Left forelimb (tissue), 1 donor: Measurements from ENCODE around the gene RBM45.
"Not testable (repeated sequence)": the region's sequence is repeated elsewhere in the genome, so short reads cannot be mapped to it uniquely, and the experiment has no call there.

ENCODE experiments used
- DNase-seq: peaks from one replicate; pipeline ENCODE4 v3.0.0-alpha.2; 2018; ENCODE audit warnings: low spot score

RBM45 gene, protein sequence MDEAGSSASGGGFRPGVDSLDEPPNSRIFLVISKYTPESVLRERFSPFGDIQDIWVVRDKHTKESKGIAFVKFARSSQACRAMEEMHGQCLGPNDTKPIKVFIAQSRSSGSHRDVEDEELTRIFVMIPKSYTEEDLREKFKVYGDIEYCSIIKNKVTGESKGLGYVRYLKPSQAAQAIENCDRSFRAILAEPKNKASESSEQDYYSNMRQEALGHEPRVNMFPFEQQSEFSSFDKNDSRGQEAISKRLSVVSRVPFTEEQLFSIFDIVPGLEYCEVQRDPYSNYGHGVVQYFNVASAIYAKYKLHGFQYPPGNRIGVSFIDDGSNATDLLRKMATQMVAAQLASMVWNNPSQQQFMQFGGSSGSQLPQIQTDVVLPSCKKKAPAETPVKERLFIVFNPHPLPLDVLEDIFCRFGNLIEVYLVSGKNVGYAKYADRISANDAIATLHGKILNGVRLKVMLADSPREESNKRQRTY

DNA sequence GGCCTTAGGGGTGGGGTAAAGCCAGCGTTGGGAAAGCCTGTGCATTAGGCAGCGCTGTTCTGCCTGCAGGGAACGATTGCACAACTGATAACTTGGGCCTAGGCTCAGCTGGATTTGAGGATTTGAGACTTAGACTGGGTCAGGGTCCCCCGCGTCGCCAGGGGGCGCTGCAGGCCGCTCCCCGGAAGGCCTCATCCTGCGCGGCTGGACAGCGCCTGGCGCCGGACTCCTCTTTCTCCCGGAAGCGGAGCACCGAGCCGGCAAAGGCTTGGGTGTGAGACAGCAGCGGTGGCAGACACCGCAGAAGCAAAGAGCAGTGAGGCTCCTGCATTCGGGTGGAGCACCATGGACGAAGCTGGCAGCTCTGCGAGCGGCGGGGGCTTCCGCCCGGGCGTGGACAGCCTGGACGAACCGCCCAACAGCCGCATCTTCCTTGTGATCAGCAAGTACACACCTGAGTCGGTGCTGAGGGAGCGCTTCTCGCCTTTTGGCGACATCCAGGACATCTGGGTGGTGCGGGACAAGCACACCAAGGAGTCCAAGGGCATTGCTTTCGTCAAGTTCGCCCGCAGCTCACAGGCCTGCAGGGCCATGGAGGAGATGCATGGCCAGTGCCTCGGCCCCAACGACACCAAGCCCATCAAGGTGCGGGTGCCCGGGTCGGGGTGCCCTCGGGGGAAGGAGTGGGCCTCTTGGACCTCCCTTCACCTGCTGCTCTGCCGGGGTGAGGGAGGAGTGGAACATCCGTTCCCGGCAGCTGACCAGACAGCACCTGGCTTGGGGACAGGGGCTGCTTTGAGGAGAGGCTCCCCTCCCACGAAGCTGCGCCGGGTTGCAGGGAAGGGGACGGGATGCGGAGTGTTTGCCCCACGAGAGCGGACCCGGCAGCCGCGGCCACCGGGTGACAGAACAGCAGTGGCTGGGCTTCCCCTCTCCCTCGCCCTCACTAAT is at the start of gene RBM45:
RBM45 (plus strand) TSS at position 236 of the 951 bp plus-strand sequence; CDS start at position 346, 110 bp downstream.
- peak; percentile 92 for DNase-seq

- DNase-seq = no peak
These were observed 45.9 kb upstream of the RBM45 start for GRCh38 chr2:178066324-178066723.

GRCh38 chr2:178066890-178067669 is 45.2 kb upstream of the RBM45 start:
- no peak for DNase-seq

DNA sequence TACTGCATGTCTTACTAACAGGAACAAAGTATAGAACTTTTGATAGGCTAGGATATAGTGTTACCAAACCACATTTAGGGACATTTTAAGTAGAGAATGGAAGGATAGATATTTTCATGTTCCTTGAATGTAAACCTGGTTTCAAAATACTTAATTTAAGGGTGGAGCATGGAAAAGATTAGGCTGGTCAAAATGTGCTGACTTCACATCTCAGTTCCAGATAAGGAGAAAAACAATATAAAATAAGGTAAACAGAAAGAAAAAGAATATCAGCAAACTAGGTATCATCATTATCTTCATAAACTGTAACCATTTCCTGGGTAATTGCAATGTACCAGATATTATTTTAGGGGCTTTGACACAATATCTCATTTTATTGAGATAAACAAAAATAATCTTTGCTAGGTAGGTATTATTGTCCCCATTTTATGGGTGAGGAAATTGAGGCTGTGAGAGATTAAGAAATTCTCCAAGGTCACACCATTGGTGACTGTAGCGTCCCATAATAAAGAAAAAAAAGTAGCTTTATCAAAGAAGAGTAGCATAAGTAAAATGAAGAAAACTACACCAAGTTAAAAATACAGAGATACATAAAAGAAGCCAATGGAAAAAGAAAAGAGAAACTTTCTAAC is 43.3 kb upstream of the RBM45 start:
- DNase-seq = no peak

DNA sequence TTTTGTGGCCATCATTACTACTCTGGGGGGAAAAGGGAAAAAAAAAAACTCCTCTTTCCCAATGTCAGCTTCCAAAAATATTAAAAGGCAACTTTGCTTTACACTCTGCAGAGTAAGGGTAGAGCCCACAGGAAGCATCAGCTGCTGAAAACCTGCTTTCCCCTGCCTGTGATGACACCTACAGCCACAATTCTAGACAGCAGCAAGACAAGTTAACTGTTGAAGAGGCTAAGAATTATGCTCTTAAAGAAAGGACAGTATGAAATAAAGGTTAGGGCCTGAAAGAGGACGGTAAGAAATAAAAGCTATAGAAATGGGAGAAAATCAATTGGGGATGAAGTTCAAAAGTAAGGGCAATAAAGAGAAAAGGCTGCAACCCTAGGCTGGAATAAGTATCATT is 42.7 kb upstream of the RBM45 start:
- DNase-seq = no peak

DNA sequence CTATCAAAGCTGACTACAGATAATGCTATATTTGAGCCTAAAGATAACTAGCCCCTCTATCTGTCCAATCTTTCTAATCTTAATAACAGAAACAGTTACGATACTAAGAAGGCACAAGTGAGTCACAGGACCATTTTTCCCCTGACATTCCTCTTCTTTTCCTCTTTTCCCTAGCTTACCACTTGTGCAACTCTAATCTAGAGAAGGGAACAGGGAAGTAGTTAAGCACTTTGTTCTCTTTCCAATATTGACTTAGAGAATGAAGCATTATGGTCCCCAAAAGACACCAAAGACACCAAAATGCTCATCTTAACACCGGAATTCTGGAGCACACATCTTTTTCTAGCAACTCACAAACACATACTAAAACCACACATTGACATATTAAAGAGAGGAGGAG is 41.4 kb upstream of the RBM45 start:
- no peak for DNase-seq

GRCh38 chr2:178072000-178072382 is 40.2 kb upstream of the RBM45 start:
- no peak for DNase-seq

GRCh38 chr2:178072383-178073301 is 39.6 kb upstream of the RBM45 start, which contains the start of gene PDE11A:
Gene PDE11A (minus strand): TSS chr2:178072777. CDS start chr2:178072437, 340 bp downstream.
- DNase-seq = peak; percentile 71

GRCh38 chr2:178074123-178075005 is 37.9 kb upstream of the RBM45 start:
- no peak for DNase-seq

GRCh38 chr2:178075006-178075326 is 37.3 kb upstream of the RBM45 start:
- DNase-seq = no peak

DNA sequence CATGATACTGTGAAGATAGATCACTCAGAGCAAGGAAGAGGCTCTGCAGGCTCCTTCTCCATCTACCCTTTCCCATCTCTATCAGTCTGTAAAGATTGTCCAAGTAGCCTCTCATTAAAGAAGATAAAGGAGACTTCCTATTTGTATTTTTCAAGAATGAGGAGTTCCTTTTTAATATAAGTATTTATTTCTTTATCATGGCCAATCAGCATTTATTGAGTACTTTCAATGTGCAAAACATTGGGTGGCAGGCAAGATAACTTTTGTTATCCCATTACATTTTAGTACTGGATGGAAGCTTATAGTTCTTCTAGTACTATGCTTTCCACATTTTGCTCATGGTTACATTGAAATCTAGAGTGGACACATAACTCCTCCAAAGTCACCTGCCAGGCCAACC is 36.1 kb upstream of the RBM45 start:
- DNase-seq = no peak

DNA sequence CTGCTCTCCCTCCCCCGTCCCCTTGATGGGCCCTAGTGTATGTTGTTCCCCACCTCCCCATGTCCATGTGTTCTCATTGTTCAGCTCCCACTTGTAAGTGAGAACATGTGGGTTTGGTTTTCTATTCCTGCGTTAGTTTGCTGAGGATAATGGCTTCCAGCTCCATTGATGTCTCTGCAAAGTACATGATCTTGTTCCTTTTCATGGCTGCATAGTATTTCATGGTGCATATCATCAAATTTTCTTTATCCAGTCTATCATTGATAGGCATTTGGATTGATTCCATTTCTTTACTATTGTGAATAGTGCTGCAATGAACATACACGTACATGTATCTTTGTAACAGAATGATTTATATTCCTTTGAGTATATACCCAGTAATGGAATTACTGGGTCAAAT is 33.0 kb upstream of the RBM45 start:
- not testable (repeated sequence) for DNase-seq

DNA sequence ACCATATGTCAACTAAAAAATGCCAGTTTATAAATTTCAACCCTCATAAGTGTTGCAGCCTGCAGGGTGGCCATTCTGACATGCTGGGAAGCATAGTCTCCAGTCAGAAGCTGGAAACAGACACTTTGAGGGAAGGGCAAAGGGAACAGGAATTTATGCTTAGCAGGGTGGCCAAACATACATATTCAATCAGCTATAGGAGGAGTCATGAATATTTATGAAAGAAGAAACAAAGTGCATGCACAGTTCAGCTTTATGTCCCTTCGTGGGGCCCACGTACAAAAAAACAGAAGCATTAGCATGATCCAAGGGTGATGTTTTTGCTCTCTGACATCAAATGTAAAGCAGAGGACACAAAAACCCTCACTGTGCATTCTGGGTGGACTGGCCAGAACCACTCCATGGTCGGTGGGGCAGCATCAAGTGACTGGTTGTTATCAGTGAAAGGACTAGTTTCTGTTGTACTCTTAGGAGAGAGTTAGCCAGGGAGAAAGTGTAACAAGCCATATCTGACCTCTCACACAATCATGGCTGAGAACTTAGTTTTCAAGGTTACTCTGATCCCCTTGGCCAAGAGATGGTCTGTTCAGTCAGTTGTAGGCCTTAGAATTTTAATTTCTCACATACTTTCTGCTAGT is 29.7 kb upstream of the RBM45 start:
- no peak for DNase-seq

DNA sequence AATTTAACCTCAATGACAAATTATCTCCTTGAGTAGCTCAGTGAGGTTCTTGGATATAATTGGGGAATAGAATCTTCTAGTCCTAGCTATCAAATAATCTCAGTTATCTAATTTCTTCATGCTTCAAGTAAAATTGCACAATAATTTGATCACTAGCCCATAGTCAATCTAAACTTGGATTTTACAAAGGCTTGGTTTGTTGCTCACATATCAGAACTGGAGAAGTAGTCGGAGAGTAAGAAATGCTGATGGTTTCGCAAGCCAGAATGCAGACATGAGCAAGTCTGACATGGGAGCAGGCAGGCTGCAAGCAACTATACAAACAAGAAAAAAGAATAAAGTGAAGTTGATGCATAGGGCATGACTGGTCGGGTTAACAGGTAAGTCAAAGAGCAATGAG is 28.0 kb upstream of the RBM45 start:
- no peak for DNase-seq

GRCh38 chr2:178088774-178089270 is 23.4 kb upstream of the RBM45 start:
- DNase-seq = no peak

DNA sequence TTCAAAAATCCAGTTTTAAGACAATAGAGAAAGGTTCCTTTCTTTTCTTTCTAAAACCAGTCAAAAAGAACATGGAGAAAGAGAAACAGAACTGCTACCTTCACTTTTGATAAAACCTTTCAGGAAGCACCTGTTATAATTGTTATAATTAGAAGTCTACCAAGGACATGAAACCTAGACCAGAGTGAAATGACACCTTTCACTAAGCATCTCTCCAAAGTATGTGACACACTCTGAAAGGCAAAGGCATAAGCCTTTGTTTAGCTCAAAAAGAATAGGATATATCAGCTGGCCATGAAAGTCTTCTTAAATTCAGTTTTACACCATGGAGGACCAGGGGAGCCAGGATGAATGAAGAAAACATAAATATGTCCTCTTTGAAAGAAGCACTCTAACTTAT is 18.8 kb upstream of the RBM45 start:
- no peak for DNase-seq

- no peak for DNase-seq
These were observed 10.7 kb upstream of the RBM45 start for GRCh38 chr2:178101321-178102079.

GRCh38 chr2:178105566-178105965 is 6.7 kb upstream of the RBM45 start:
- no peak for DNase-seq
